ENCODE data around the gene VSIG1. TPM values are rescaled to one million over a fixed set of nuclear protein-coding genes. Genes with fewer than 3 reads are reported as not detected.
A peak's percentile ranks its signal among the peaks of the same experiment; 100 is the strongest.

The VSIG1 gene
- total and polyA plus RNA-seq, 2 of the 13 experiments (the other 11 are each of a cell fraction or from before 2014, with no cell fraction given) = 0.01 TPM; not detected in 1

GRCh38 chrX:108091264-108091877 lies 46.5 kb downstream of the VSIG1 start, which contains the start of the genes ATG4A and PSMD10:
Gene ATG4A (plus strand): TSS chrX:108091778. CDS start chrX:108091827, 49 bp downstream.
Gene PSMD10 (minus strand): TSS chrX:108091542. CDS start chrX:108091520, 22 bp downstream.
- DNase-seq (ENCODE audit: low spot score) = peak; percentile 92
- WGBS (ENCODE audit: low lambda C conversion rate) = 8% methylated on average over 16 of the region's 47 CpGs
- intact Hi-C loops (cut with micrococcal nuclease; ENCODE audit: unreplicated experiment) = no loop called here
- H3K27me3 ChIP-seq (ENCODE audit: control insufficient read depth in 1 of 2, insufficient read depth in 2 of 2, low read length in 2 of 2) = no peaks in the 10 kb centered on the region; a peak in 1 of 5 replicates
- 0 out of 5 replicates have a peak, but pooled peaks cover 0 to 6% of the 10 kb centered on the region in 2 experiments for H3K36me3 ChIP-seq (replicated peaks in 1 of 2; ENCODE audit: control insufficient read depth in 1 of 2, insufficient read depth in 2 of 2, low read length in 2 of 2)
- FAIRE-seq = peak; percentile 99
- H2AFZ ChIP-seq (ENCODE audit: low read length) = peak within 1 kb of the TSS; percentile 27
- CTCF ChIA-PET (ENCODE audit: low intra/inter-chr PET ratio, low total read pairs) = no interaction called here
- peaks cover 7% of the 10 kb centered on the region; the same call in 1 of the 2 replicates for H3K4me1 ChIP-seq (ENCODE audit: insufficient read depth, low read length)
- no peaks in the 10 kb centered on the region for H4K20me1 ChIP-seq (ENCODE audit: insufficient read depth, low read length)
- POLR2A ChIA-PET = interaction anchor here (0.7 to 1.2 kb wide), 3 partner anchors 9 to 463 kb away, joined by 3 to 4 read pairs (median 3); partner anchors contain the start of gene PRPS1
- peak within 1 kb of the TSS; percentile 82 for H3K4me2 ChIP-seq (ENCODE audit: low read depth, low read length)
- H3K9ac ChIP-seq (ENCODE audit: insufficient read depth, low read depth, low read length) = peak within 1 kb of the TSS; percentile 84
- H3K79me2 ChIP-seq (ENCODE audit: insufficient read depth, low read length) = peaks cover 17% of the 10 kb centered on the region
- H3K9me3 ChIP-seq (ENCODE audit: low read length) = no peaks in the 10 kb centered on the region
- peak; percentile 97 for ATAC-seq
- peak within 1 kb of the TSS; percentile 95 for H3K27ac ChIP-seq (ENCODE audit: extremely low read length, insufficient read depth, low read length)
- in situ Hi-C loops (cut with HindIII; ENCODE audit: extremely low pct_ligation_motif_present, low pct_unique_long_range_greater_than_20kb) = no loop called here
- H3K4me3 ChIP-seq (replicated peaks in 1 of 3; ENCODE audit: insufficient read depth in 1 of 3, low read depth in 2 of 3, low read length in 3 of 3) = peak within 1 kb of the TSS; percentile 79 to 89 (median 80)
- BruUV-seq (replicated peaks) = no TSS peak
- peak; percentile 49; the same call in 1 of the 2 replicates for TF ChIP-seq ZNF280B (CRISPR knock-in tag; IDR thresholded peaks at IDR 0.05; ENCODE audit: borderline replicate concordance)
- no peak for TF ChIP-seq MLLT10 (CRISPR knock-in tag; IDR thresholded peaks at IDR 0.05)
- no peak for TF ChIP-seq NBN (conservative IDR thresholded peaks at IDR 0.05)
- TF ChIP-seq ZNF556 (CRISPR knock-in tag; IDR thresholded peaks at IDR 0.05; ENCODE audit: borderline replicate concordance) = 0 out of 2 replicates have a peak, but pooled peaks have one; percentile 33
- peak; percentile 43; the same call in 1 of the 2 replicates for TF ChIP-seq TAF1 (CRISPR knock-in tag; IDR thresholded peaks at IDR 0.05)
- TF ChIP-seq ZNF546 (CRISPR knock-in tag; conservative IDR thresholded peaks at IDR 0.05) = no peak
- TF ChIP-seq ZFP62 (CRISPR knock-in tag; IDR thresholded peaks at IDR 0.05) = no peak
- TF ChIP-seq KMT2B (CRISPR knock-in tag; IDR thresholded peaks at IDR 0.05) = peak; percentile 40; the same call in 1 of the 2 replicates
- TF ChIP-seq SP140L (CRISPR knock-in tag; IDR thresholded peaks at IDR 0.05; ENCODE audit: borderline replicate concordance) = no peak
- no peak for TF ChIP-seq ZNF780A (CRISPR knock-in tag; IDR thresholded peaks at IDR 0.05)
- 0 out of 2 replicates have a peak, but pooled peaks have one; percentile 21 for TF ChIP-seq ZGPAT (CRISPR knock-in tag; IDR thresholded peaks at IDR 0.05)
- no peak for TF ChIP-seq HINFP (CRISPR knock-in tag; IDR thresholded peaks at IDR 0.05; ENCODE audit: low read depth)
- peak; percentile 67 for TF ChIP-seq GATAD1 (CRISPR knock-in tag; IDR thresholded peaks at IDR 0.05)
- no peak for TF ChIP-seq ZBTB46 (CRISPR knock-in tag; IDR thresholded peaks at IDR 0.05; ENCODE audit: borderline replicate concordance)
- TF ChIP-seq SRSF9 (IDR thresholded peaks at IDR 0.05; ENCODE audit: borderline replicate concordance, insufficient read depth, low read depth, low read length, poor library complexity, severe bottlenecking) = no peak
- TF ChIP-seq KDM4B (CRISPR knock-in tag; IDR thresholded peaks at IDR 0.05) = 0 out of 2 replicates have a peak, but pooled peaks have one; percentile 26

All from HepG2 (cell line).